Trophoblast cell (in vitro differentiated cells and primary cell): ENCODE measurements around the gene FAM83C.
A peak's percentile ranks its signal among the peaks of the same experiment; 100 is the strongest.

Experiments used
- DNase-seq, 2 donors: peaks; one replicate each; pipeline ENCODE4 v3.0.0-alpha.2; 2016
- H2AFZ ChIP-seq: 2 replicates; pipeline ENCODE4 v1.6.1; 2013; ENCODE audit warnings: low read length, moderate library complexity, mild to moderate bottlenecking; ENCODE audit not compliant: insufficient read depth, poor library complexity
- H2AK5ac ChIP-seq: 2 replicates; pipeline ENCODE4 v1.6.1; 2013; ENCODE audit warnings: mild to moderate bottlenecking, low read length
- H2BK120ac ChIP-seq: 2 replicates; pipeline ENCODE4 v1.6.1; 2013; ENCODE audit warnings: low read length, mild to moderate bottlenecking, moderate library complexity; ENCODE audit not compliant: insufficient read depth, poor library complexity
- H2BK12ac ChIP-seq: 2 replicates; pipeline ENCODE4 v1.6.1; 2013; ENCODE audit warnings: mild to moderate bottlenecking, low read length, moderate library complexity
- H2BK5ac ChIP-seq: 2 replicates; pipeline ENCODE4 v1.6.1; 2013; ENCODE audit warnings: low read length, low read depth, moderate library complexity, mild to moderate bottlenecking; ENCODE audit not compliant: poor library complexity
- H3K14ac ChIP-seq: 2 replicates; pipeline ENCODE4 v1.6.1; 2013; ENCODE audit warnings: mild to moderate bottlenecking, low read length
- H3K18ac ChIP-seq: 2 replicates; pipeline ENCODE4 v1.6.1; 2013; ENCODE audit warnings: mild to moderate bottlenecking, low read length
- H3K23ac ChIP-seq: 2 replicates; pipeline ENCODE4 v1.6.1; 2013; ENCODE audit warnings: low read length
- H3K27ac ChIP-seq: 2 replicates; pipeline ENCODE4 v1.5.1; 2013; ENCODE audit warnings: low read depth, mild to moderate bottlenecking, inconsistent platforms, low read length, moderate library complexity
- H3K27me3 ChIP-seq: 2 replicates; pipeline ENCODE4 v1.6.1; 2013; ENCODE audit warnings: inconsistent platforms, mild to moderate bottlenecking, low read length, moderate library complexity; ENCODE audit not compliant: insufficient read depth
- H3K36me3 ChIP-seq, 2 experiments: 1 replicate in 1 of 2; 2 replicates in 1 of 2; pipeline ENCODE4 v1.6.1; 2013; ENCODE audit warnings: low read length in 2 of 2, mild to moderate bottlenecking in 2 of 2, moderate library complexity in 1 of 2; ENCODE audit not compliant: insufficient read depth in 2 of 2, control insufficient read depth in 1 of 2
- H3K4ac ChIP-seq: 2 replicates; pipeline ENCODE4 v1.6.1; 2013; ENCODE audit warnings: low read depth, mild to moderate bottlenecking, low read length, moderate library complexity
- H3K4me1 ChIP-seq, 2 experiments: 1 replicate in 1 of 2; 2 replicates in 1 of 2; pipeline ENCODE4 v1.6.1; 2013; ENCODE audit warnings: low read length in 2 of 2, mild to moderate bottlenecking in 2 of 2, moderate library complexity in 1 of 2; ENCODE audit not compliant: insufficient read depth in 2 of 2, control insufficient read depth in 1 of 2
- H3K4me2 ChIP-seq: 2 replicates; pipeline ENCODE4 v1.6.1; 2013; ENCODE audit warnings: inconsistent platforms, mild to moderate bottlenecking, low read length, moderate library complexity
- H3K4me3 ChIP-seq: 2 replicates; pipeline ENCODE4 v1.5.1; 2013; ENCODE audit warnings: mild to moderate bottlenecking, low read depth, low read length, inconsistent platforms
- H3K79me1 ChIP-seq: one replicate; pipeline ENCODE4 v1.6.1; 2013; ENCODE audit warnings: low read length
- H3K79me2 ChIP-seq: 2 replicates; pipeline ENCODE4 v1.6.1; 2013; ENCODE audit warnings: low read length, mild to moderate bottlenecking; ENCODE audit not compliant: control insufficient read depth, insufficient read depth, poor library complexity
- H3K9ac ChIP-seq: 2 replicates; pipeline ENCODE4 v1.6.1; 2013; ENCODE audit warnings: mild to moderate bottlenecking, low read length
- H3K9me3 ChIP-seq: 2 replicates; pipeline ENCODE4 v1.6.1; 2013; ENCODE audit warnings: low read depth, mild to moderate bottlenecking, control low read depth, inconsistent platforms, low read length; ENCODE audit not compliant: insufficient read depth
- H4K12ac ChIP-seq: 2 replicates; pipeline ENCODE4 v1.6.1; 2013; ENCODE audit warnings: low read depth, mild to moderate bottlenecking, low read length, moderate library complexity
- H4K8ac ChIP-seq: 2 replicates; pipeline ENCODE4 v1.6.1; 2013; ENCODE audit warnings: low read depth, mild to moderate bottlenecking, low read length, moderate library complexity
- H4K91ac ChIP-seq: one replicate; pipeline ENCODE4 v1.6.1; 2013; ENCODE audit warnings: low read depth, mild to moderate bottlenecking, low read length, moderate library complexity
- WGBS: extraction: QIAGEN DNeasy Blood & Tissue Kit; methylation state at CpG from one replicate; pipeline ENCODE4 v1.1.7; 2013; ENCODE audit warnings: missing lambda C conversion rate; ENCODE audit not compliant: insufficient read length, insufficient coverage; ENCODE audit errors: extremely low coverage; 5-methylcytosine and 5-hydroxymethylcytosine counted together

FAM83C gene

DNA sequence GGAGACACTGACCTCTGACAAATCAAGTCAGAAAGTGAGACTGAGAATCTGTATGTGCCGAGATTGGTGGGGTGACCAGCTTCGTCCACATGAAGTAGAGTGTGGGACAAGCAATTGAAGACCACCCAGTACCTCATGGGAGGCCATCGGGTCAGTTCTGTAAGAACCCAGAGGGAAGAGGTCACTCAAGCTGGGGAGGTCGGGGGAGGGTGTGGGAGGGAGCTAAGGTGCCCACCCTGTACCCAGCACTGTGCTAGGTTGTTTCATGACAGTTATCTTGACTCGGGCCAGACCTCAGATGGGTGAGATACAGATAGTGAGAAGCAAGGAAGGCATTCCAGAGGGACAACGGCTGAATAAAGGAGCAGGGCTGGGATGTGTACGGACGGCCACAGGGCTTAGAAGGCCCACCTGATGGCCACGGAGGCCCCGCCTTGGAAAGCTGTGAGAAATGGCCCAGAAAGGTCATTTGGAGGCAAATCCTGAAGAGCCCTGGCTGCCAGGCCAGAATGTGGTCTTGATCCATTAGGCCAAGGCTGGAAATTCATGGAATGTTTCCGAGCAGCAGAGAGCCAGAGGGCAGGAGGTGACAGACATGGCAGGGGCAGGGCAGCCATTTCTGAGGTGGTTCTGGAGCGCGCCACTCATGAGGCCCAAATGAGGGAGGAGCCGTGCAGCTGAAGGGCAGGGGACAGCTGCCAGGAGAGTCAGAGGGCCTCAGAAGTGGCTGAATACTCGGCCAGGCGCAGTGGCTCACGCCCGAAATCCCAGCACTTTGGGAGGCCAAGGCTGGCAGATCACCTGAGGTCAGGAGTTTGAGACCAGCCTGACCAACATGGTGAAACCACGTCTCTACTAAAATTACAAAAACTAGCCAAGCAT is 22.0 kb downstream of the FAM83C start:
- peak overlapping the region; percentile 32 for H2BK5ac ChIP-seq
- no CpG with 5 or more reads among the region's 19 CpGs for WGBS
- peaks cover 4 to 6% of the 10 kb centered on the region in 2 experiments for H3K36me3 ChIP-seq
- no peak overlapping the region for H3K18ac ChIP-seq
- H2BK120ac ChIP-seq = peak overlapping the region; percentile 43
- peak; percentile 26 to 56 for DNase-seq
- no peak overlapping the region for H4K8ac ChIP-seq
- H2BK12ac ChIP-seq = peak overlapping the region; percentile 33
- peak overlapping the region; percentile 40 for H3K14ac ChIP-seq
- H2AK5ac ChIP-seq = peak overlapping the region; percentile 38
- H3K4ac ChIP-seq = no peak overlapping the region
- no peaks in the 10 kb centered on the region for H3K27me3 ChIP-seq
- no peak overlapping the region for H3K4me3 ChIP-seq
- peak overlapping the region; percentile 1 for H4K91ac ChIP-seq
- H2AFZ ChIP-seq = no peak overlapping the region
- peaks cover 29% of the 10 kb centered on the region in 2 experiments for H3K4me1 ChIP-seq
- H3K9ac ChIP-seq = no peak overlapping the region
- no peaks in the 10 kb centered on the region for H3K9me3 ChIP-seq
- H3K79me1 ChIP-seq = peaks cover 24% of the 10 kb centered on the region
- H3K23ac ChIP-seq = no peak overlapping the region
- H3K4me2 ChIP-seq = no peak overlapping the region
- no peak overlapping the region for H4K12ac ChIP-seq
- H3K27ac ChIP-seq = peak overlapping the region; percentile 29
- peaks cover 2% of the 10 kb centered on the region for H3K79me2 ChIP-seq

DNA sequence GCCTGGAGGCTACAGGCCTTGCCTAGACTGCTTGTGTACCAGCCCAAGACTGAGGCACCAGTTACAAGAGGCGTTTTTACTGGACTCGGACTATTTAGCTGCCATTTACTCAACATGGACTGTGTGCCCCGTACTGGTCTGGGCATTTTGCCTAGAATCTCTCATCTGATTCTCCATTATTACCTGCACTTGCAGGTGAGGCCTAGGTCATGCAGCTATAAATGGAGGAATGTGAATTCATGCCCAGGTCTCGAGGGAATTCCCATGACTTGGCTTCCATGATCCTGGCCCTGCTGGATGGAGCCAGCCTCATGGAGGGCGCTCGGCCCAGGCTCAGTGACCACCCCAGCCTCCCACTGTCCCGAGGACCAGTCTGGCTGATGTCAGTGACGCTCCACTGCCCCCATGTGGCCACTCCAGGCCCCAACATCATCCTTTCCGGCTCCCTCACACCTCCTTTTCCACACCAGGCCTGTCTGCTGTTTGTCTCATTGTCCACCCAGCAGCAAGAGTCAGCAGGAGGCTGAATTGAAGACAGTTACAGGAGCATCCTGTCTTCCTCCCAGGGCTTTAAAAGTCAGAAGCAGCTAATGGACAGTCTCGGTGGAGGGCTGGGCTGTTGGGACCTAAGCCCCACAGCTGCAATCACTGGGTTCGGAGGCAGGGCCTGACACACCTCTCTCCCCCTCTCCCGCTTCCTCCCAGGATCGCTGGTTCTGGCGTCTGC is 23.0 kb downstream of the FAM83C start:
- H3K18ac ChIP-seq = no peak overlapping the region
- no CpG with 5 or more reads among the region's 14 CpGs for WGBS

DNA sequence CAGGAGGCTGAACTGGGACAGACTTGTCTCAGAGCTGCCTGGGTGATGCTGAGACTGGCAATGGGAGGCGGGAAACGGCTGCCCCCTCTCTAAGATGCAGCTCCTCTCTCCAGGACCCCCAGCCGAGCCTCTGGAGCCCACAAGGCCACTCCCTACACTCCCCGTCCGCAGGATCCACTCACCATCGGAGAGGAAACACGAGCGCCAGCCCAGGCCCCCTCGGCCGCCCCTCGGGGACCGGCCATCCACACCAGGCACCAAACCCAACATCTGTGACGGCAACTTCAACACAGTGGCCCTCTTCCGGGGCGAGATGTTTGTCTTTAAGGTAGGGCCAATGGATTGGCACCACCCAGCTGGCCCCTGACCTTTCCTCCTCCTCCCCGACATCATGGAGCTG is 25.1 kb downstream of the FAM83C start:
- Histone ChIP-seq H3K36me3 (peaks cover 0 to 2% of the 10 kb centered on the region in 2 experiments), H3K27ac (no peak overlapping the region), H3K4me3 (no peak overlapping the region), H2BK120ac (peak overlapping the region; percentile 15), H3K27me3 (no peaks in the 10 kb centered on the region), H3K23ac (no peak overlapping the region), H2BK5ac (peak overlapping the region; percentile 49), H3K4ac (no peak overlapping the region), H3K9me3 (no peaks in the 10 kb centered on the region), H3K14ac (peak overlapping the region; percentile 30), H4K8ac (peak overlapping the region; percentile 2), H2AFZ (no peak overlapping the region), H3K79me2 (peaks cover 9% of the 10 kb centered on the region), H4K12ac (no peak overlapping the region), H3K4me1 (peaks cover 44 to 46% of the 10 kb centered on the region in 2 experiments), H3K79me1 (peaks cover 38% of the 10 kb centered on the region), H3K4me2 (no peak overlapping the region), H3K18ac (peak overlapping the region; percentile 35), H2BK12ac (peak overlapping the region; percentile 69), H2AK5ac (peak overlapping the region; percentile 71), H3K9ac (no peak overlapping the region), H4K91ac (peak overlapping the region; percentile 80)
- no peak for DNase-seq
- WGBS = no CpG with 5 or more reads among the region's 16 CpGs

More for the DNA sequence above, 23.0 kb downstream of the FAM83C start:
- no peak overlapping the region for H2BK5ac ChIP-seq
- H3K4me3 ChIP-seq = no peak overlapping the region
- H3K23ac ChIP-seq = no peak overlapping the region
- peak overlapping the region; percentile 1 for H4K91ac ChIP-seq
- H3K4me1 ChIP-seq = peaks cover 34 to 35% of the 10 kb centered on the region in 2 experiments
- peak overlapping the region; percentile 20 for H2BK120ac ChIP-seq
- H3K14ac ChIP-seq = no peak overlapping the region
- peak overlapping the region; percentile 29 for H3K27ac ChIP-seq
- no peaks in the 10 kb centered on the region for H3K27me3 ChIP-seq
- DNase-seq = peak; percentile 38 to 70
- peaks cover 2% of the 10 kb centered on the region for H3K79me2 ChIP-seq
- no peaks in the 10 kb centered on the region for H3K9me3 ChIP-seq
- peak overlapping the region; percentile 2 for H2BK12ac ChIP-seq
- no peak overlapping the region for H3K9ac ChIP-seq
- H3K4ac ChIP-seq = no peak overlapping the region
- H2AFZ ChIP-seq = no peak overlapping the region
- peaks cover 2 to 3% of the 10 kb centered on the region in 2 experiments for H3K36me3 ChIP-seq
- no peak overlapping the region for H2AK5ac ChIP-seq
- peaks cover 26% of the 10 kb centered on the region for H3K79me1 ChIP-seq
- H3K4me2 ChIP-seq = no peak overlapping the region
- no peak overlapping the region for H4K12ac ChIP-seq
- H4K8ac ChIP-seq = no peak overlapping the region

DNA sequence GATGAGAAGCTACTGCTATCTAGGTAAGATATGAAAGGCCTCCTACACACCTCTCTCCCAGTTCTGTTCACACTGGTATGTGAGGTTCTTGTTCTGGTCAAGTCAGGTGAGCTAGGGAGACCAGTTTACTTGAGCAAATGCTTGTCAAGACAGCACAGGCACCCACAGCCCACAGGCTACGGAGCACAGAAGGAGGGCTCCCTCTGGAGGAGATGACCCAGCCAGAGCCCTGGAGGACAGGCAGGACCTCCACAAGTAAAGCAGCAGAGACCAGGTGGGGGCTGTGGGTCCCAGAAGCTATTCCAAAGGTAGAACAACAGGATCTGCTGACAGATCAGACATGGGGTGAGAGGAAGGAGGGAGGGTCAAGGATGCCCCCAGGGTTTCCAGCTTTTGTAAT is 27.5 kb downstream of the FAM83C start:
- Histone ChIP-seq H3K79me1 (peaks cover 51% of the 10 kb centered on the region), H3K9ac (no peak overlapping the region), H3K23ac (no peak overlapping the region), H2AK5ac (no peak overlapping the region), H2BK120ac (no peak overlapping the region), H4K12ac (no peak overlapping the region), H3K27me3 (no peaks in the 10 kb centered on the region), H3K4me2 (no peak overlapping the region), H2BK12ac (no peak overlapping the region), H3K27ac (peak overlapping the region; percentile 36), H4K91ac (no peak overlapping the region), H3K4ac (no peak overlapping the region), H3K9me3 (no peaks in the 10 kb centered on the region), H3K18ac (no peak overlapping the region), H3K4me1 (peaks cover 49 to 53% of the 10 kb centered on the region in 2 experiments), H3K79me2 (peaks cover 18% of the 10 kb centered on the region), H2BK5ac (peak overlapping the region; percentile 31), H3K14ac (no peak overlapping the region), H4K8ac (no peak overlapping the region), H2AFZ (no peak overlapping the region), H3K4me3 (no peak overlapping the region), H3K36me3 (peaks cover 0 to 2% of the 10 kb centered on the region in 2 experiments)
- DNase-seq = peak; percentile 85 to 90
- no CpG with 5 or more reads among the region's 1 CpG for WGBS
